ENCODE data around the gene KLHL25. TPM values are rescaled to one million over a fixed set of nuclear protein-coding genes. Genes with fewer than 3 reads are reported as not detected.

The KLHL25 gene
- total RNA-seq, 1 experiment from 2014 or later = 18.4 TPM

- Histone ChIP-seq H3K27me3 (ENCODE audit: insufficient read depth, low read length) (no peaks in the 10 kb centered on the region), H2AFZ (ENCODE audit: low read length) (no peak overlapping the region), H2BK20ac (ENCODE audit: low read depth, low read length, poor library complexity, severe bottlenecking) (no peak overlapping the region), H3K4ac (ENCODE audit: low read depth, low read length) (no peak overlapping the region), H2BK15ac (ENCODE audit: low read depth, low read length) (no peak overlapping the region), H2BK120ac (ENCODE audit: low read depth, low read length, poor library complexity, severe bottlenecking) (no peak overlapping the region), H4K91ac (ENCODE audit: insufficient read length, low read depth, low read length) (no peak overlapping the region), H3K56ac (ENCODE audit: insufficient read length, low read depth, low read length) (no peak overlapping the region), H3K23me2 (ENCODE audit: insufficient read length, low read depth, low read length, poor library complexity, severe bottlenecking) (no peaks in the 10 kb centered on the region), H4K20me1 (ENCODE audit: control insufficient read depth, insufficient read depth, insufficient read length) (no peaks in the 10 kb centered on the region), H3K14ac (ENCODE audit: insufficient read depth, low read length) (no peak overlapping the region), H3K27ac (ENCODE audit: insufficient read length, low read depth, low read length) (no peak overlapping the region), H3K79me1 (ENCODE audit: insufficient read depth, low read depth, low read length, poor library complexity, severe bottlenecking) (no peaks in the 10 kb centered on the region), H4K5ac (ENCODE audit: insufficient read length, low read depth, low read length) (no peak overlapping the region), H3T11ph (ENCODE audit: low read length) (no peak overlapping the region), H2AK5ac (ENCODE audit: insufficient read length, low read length) (no peak overlapping the region), H3K9me3 (ENCODE audit: control insufficient read depth, low read depth, low read length) (no peaks in the 10 kb centered on the region), H2BK12ac (ENCODE audit: insufficient read length, low read depth, low read length) (no peak overlapping the region), H3K9ac (ENCODE audit: extremely low read depth, insufficient read length, low read length) (no peak overlapping the region), H2BK5ac (ENCODE audit: insufficient read length, low read length) (no peak overlapping the region), H4K8ac (replicated peaks; ENCODE audit: insufficient read length, low read depth, low read length) (no peak overlapping the region), H3K4me2 (ENCODE audit: insufficient read depth, insufficient read length, low read length) (no peak overlapping the region), H3K18ac (ENCODE audit: insufficient read length, low read depth, low read length) (no peak overlapping the region), H3K23ac (ENCODE audit: insufficient read length, low read depth, low read length) (no peak overlapping the region), H3K4me1 (ENCODE audit: insufficient read depth, low read length) (no peaks in the 10 kb centered on the region), H3K79me2 (ENCODE audit: insufficient read depth, low read length) (no peaks in the 10 kb centered on the region)
- H3K27ac Mint-ChIP-seq = no peak overlapping the region
- H3K27me3 Mint-ChIP-seq (ENCODE audit: low read depth) = no peaks in the 10 kb centered on the region
- no peak for TF ChIP-seq CTCF (conservative IDR thresholded peaks at IDR 0.05)
- H3K4me3 Mint-ChIP-seq = no peak overlapping the region
- no peaks in the 10 kb centered on the region for H3K4me1 Mint-ChIP-seq
- H3K9me3 Mint-ChIP-seq = peaks cover 0 to 5% of the 10 kb centered on the region in 2 experiments; a peak in 2 of 5 replicates
- DNase-seq = no peak
- WGBS (ENCODE audit: extremely low coverage, insufficient read length, low lambda C conversion rate) = no CpG with 5 or more reads among the region's 3 CpGs
- H3K36me3 Mint-ChIP-seq (ENCODE audit: insufficient read depth in 1 of 3, low read depth in 3 of 3) = no peaks in the 10 kb centered on the region
Observed at GRCh38 chr15:85810075-85810474, 15.3 kb upstream of the KLHL25 start.
